NOMO-1 treated with dmso at 0.1 percent for 144 hours (cell line): ENCODE results near the gene SLC25A10.

Source experiments
- DNase-seq: peaks from one replicate; lab custom pipeline; 2025; ENCODE audit not compliant: unreplicated experiment; lab: John Stamatoyannopoulos, UW

SLC25A10 gene

GRCh38 chr17:81705518-81706231, 6.4 kb upstream of the SLC25A10 start:
- no peak for DNase-seq

GRCh38 chr17:81706232-81706611, 5.9 kb upstream of the SLC25A10 start:
- DNase-seq, result no peak

- DNase-seq, result no peak
These were observed 5.1 kb upstream of the SLC25A10 start for GRCh38 chr17:81706757-81707624.

GRCh38 chr17:81707725-81708646, 4.1 kb upstream of the SLC25A10 start:
- DNase-seq, result no peak

- no peak for DNase-seq
These were observed 3.3 kb upstream of the SLC25A10 start for GRCh38 chr17:81708739-81709185.

- DNase-seq, result peak; percentile 24
These were observed 1.4 kb upstream of the SLC25A10 start for GRCh38 chr17:81710514-81711308.

GRCh38 chr17:81712468-81713003, 452 bp downstream of the SLC25A10 start:
- DNase-seq, result no peak

GRCh38 chr17:81713004-81713555, 996 bp downstream of the SLC25A10 start:
- no peak for DNase-seq

GRCh38 chr17:81713556-81714411, 1.7 kb downstream of the SLC25A10 start:
- DNase-seq, result no peak

GRCh38 chr17:81714412-81715106, 2.5 kb downstream of the SLC25A10 start:
- DNase-seq, result no peak

GRCh38 chr17:81715107-81715871, 3.2 kb downstream of the SLC25A10 start:
- DNase-seq, result no peak

GRCh38 chr17:81715872-81716673, 4.0 kb downstream of the SLC25A10 start:
- DNase-seq, result no peak

GRCh38 chr17:81716674-81716996, 4.6 kb downstream of the SLC25A10 start:
- DNase-seq, result no peak

GRCh38 chr17:81717049-81717765, 5.1 kb downstream of the SLC25A10 start:
- no peak for DNase-seq

GRCh38 chr17:81717766-81718089, 5.6 kb downstream of the SLC25A10 start:
- no peak for DNase-seq
